Measurements from ENCODE around the gene STIP1.
A peak's percentile ranks its signal among the peaks of the same experiment; 100 is the strongest.
"Not testable (repeated sequence)": the region's sequence is repeated elsewhere in the genome, so short reads cannot be mapped to it uniquely, and the experiment has no call there.

The STIP1 gene

DNA sequence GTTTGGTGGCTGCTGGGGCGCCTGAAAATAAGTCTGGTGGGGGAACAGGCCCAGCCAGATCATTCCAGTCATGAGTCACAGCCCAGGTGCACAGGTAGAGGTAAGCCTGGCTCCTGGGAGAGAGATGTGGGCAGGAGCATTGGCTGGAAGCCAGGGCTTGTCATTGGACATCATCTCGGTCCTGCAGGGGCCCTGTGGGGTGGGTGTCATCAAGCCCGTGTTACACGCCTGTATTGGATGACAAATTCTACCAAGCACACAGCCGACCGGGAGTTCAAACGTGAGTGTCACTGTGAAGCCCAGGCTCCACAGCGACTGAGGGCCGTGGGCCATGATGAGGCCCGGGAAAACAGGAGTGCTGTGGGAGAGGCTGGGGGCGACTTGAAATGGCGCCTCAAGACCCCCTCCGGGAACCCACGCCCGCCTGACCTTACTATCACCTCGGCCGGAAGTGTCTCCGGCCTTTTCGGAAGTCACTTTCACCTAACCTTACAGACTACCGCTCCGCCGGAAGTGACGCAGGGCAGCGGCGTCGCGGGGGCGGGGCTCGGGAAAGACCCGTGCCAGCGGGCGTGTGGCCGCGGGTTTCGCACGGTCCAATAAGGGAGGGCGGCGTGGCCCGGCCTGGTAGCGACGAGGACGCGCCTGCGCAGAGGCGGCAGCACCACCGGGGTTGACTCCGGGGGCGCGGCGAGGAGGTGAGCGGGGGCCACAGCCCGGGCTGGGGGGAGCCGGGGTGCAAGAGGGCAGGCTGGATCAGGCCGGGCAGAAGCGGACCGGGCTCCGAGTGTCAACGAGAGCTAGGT, 54.7 kb downstream of the STIP1 start, which contains the start of gene FKBP2:
Gene FKBP2, plus strand, starts transcription at position 661 of the 806 bp plus-strand sequence. CDS start 1,293 bp downstream, outside the sequence.
- peak; percentile 89 for DNase-seq

DNA sequence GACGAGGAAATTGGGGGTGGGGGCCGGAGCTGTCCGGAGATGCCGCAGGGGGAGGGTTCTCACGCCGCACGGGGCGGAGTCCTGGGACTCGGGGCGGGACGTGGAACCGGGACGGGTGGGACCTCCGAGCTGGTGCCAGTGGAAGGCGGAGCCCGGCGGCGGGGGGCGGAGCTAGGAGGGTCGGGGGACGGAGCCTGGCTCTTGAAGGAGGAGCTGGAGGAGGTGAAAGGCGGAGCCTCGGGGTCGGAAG, 55.2 kb downstream of the STIP1 start:
- peak; percentile 91 for DNase-seq

DNA sequence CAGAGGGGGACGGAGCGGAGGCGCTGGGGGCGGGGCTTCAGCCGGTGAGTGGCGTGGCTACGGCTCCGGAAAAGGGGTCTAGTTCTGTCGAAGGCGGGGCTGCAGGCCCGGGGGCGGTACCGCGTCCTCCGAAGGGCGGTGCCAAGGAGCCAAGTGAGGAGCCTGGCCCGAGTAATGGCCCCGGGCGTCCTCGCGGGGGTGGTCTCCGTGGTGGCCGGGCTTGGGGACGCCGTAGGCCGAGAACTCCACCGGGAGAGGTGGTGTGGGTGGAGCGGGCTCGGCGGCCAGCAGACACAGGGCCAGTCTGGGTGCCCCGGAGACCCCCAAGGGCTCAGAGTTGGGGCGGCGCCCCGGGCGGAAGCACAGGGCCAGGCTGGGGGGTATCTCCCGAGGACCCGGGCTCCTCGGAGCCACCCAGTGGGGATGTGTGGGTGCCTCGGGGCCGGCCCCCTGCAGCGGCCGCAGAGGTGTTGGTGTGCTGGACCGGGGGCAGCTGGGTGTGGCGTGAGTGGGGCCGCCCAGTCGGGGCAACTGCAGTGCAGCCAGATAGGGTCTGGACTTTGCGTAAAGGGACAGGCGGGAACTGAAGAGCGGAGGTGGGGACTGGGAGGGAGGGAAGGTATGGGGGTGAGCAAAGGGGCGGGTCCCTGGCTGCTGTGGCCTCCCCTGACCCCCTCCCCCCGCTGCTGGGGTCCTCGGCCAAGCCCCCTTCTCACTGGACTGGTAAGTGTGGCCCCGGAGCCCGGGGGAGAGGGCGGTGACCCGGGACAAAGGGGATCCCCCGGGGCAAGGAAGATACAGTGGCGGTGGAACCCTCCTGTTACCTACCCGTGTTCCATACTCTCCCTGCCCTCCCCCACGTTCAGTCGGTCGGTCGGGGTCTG, 55.8 kb downstream of the STIP1 start:
- DNase-seq = no peak

DNA sequence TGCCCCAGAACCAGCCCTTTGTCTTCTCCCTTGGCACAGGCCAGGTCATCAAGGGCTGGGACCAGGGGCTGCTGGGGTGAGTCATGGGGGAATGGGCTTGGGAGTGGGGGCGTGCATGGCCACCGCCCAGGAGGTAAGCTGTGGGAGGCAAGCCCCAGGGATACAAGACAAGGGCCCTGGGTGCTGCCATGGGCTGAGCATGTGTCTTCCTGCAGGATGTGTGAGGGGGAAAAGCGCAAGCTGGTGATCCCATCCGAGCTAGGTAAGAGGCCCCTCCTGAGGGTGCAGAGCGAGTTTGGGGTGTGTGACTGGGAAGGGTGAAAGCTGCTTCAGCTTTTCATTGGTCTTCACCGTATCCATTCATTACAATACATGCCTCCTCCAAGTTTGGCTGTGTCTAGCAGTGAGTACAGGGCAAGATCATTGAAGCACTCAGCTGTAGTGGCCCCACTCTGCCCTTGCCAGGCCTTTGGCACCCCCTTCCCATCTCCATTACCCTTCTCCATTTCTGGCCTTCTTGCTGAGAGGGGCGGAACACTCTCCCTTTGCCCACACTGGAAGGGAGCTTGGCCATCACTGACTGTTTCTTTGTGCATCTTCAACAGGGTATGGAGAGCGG, 57.4 kb downstream of the STIP1 start:
- DNase-seq = no peak

DNA sequence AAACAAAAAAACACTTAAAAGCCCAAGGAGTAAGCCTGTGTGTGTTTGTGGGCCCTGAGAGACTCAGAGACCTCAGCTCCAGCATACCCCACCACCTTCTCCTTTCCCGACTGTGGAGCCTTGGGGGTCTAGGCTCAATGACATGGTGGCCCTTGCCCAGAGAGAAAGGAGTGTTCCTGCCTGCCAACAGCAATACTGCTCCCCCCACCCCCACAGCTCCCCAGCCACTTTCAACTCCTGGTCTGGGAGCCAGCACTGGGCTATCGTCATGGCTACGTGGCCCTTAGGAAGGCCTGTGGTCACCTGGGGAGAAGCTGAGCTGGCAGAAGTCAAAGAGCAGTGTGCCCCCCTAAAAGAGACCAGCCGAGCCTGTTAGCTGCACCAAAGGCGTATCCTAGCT, 58.1 kb downstream of the STIP1 start:
- no peak for DNase-seq

DNA sequence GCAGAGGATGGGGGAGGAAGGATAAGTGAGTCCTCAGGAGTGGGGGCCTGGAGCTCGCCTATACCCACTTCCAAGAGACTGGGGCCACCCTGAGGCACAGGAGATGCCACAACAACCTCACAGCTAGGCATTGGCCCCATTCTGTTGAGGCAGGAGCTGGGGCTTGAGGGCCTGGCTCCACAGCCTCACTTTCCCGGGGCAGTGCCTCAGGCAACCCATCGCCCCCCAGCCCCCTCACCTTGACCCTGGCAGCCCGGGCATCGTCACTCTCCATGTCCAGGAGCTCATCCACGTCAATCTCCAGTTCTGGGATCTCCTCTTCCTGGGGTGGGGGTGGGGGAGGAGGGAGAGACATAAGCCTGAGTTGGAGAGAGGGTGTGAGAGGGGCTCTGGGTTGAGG, 59.0 kb downstream of the STIP1 start:
- no peak for DNase-seq

DNA sequence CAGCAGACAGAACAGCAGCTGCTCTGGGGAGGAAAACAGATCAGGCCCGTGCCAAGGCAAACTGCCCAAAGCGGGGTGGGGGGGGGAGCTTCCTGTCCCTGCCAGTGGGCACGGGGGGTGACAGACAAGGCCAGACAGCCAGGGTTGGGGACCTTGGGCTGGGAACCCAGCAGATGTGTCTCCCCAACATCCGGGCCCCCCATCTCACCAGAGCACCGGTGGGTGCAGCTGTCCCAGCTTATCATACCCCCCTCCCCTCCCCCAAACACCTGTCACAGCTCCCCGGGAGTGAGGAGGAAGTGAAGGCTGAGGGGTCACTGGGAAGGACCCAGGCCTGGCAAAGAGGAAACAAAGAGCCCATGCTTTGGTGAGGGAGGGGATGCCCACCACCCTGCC, 59.4 kb downstream of the STIP1 start:
- no peak for DNase-seq

DNA sequence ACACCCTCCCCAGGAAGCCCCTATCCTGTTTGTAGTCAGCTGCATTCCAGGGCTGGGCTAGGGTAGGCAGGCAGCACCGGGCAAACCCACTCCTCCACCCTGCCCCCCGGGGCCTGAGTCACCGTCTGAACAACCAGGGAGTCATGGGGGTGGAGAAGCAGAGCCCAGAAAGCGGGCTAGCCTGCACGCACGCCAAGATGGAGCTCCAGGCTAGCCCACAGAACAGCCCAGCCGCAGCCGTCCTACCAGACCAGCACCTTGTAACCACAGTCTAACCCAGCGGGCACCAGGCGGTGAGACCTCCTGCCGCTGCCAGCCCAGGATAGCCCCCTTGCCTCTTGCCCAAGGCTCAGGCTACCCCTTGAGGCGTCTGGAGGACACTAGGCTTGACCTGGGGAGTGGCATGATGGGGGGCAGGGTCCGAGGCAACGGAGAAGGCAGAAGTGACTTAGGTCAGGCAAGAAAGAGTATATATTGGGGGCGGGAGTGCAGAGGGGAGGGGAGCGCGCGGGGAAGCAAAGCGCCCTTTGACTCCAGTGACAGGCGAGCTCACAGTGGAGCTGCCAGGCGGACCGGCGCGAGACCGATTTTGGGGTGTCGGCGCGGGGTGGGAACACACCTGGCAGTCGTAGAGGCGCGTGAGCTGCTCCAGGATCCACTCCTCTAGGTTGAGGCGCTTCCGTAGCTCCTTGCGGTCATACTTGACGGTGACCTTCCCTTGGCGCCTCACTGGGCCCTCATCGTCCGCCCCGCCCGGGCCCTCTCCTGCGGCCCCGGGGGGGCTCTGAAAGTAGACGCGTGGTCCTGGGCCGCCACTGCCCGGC, 60.0 kb downstream of the STIP1 start:
- peak; percentile 30 for DNase-seq

DNA sequence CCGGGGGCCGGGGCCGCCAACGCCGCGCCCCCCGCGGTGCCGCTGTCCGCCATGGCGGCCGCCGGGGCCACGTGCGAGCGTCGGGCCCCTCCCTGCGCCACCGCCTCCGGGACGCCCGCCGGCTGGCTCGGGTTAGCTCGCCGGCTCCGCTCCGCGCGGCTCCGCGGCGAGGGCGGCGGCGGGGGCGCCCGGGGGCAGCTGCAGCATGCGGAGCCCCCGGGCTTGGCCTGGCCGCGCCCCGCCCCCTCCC, 60.6 kb downstream of the STIP1 start:
- DNase-seq = not testable (repeated sequence)

DNA sequence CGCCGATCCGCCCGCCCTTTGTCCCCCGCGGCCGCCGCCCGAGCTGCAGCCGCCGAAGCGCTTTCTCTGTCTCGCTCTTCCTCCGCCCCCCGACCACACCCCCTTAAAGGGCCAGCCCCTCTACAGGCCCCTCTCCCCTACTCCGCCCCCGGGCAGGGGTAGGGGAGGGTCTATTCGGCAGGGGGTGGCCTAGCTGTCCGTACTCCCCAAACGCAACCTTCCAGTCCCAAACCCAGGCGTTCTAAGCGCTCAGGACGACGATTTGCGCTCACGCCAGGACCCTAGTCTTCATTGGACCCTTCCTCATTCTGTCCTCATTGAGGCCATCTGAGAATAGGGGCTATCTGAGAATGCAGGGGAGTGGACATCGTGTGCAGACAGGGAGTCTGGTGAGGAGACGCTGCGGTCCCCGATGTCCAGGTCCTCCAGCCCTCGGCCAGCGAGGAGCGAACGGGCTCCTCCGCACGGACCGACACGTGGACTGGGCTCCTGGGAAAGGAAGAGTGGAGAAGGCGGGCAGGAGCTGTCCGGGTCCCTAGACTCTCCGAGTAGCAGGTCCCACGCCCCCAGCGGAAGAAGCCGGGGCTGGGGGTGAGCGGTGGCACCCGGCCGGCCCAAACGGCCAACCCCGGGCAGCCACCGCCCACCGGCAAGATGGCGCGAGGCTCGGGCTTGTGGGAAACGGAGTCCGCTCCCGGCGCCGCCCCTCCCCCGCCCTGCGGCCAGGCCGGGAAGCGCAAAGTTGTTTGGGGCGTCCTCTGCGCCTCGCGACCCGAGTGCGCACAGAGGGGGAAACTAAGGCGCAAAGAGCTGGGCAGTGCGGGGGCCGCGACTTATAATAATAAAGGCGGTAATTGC, 61.1 kb downstream of the STIP1 start, which contains the start of gene PPP1R14B:
Gene PPP1R14B, minus strand, starts transcription at position 73 of the 858 bp plus-strand sequence. CDS start 270 bp downstream, outside the sequence.
- peak; percentile 76 for DNase-seq

DNA sequence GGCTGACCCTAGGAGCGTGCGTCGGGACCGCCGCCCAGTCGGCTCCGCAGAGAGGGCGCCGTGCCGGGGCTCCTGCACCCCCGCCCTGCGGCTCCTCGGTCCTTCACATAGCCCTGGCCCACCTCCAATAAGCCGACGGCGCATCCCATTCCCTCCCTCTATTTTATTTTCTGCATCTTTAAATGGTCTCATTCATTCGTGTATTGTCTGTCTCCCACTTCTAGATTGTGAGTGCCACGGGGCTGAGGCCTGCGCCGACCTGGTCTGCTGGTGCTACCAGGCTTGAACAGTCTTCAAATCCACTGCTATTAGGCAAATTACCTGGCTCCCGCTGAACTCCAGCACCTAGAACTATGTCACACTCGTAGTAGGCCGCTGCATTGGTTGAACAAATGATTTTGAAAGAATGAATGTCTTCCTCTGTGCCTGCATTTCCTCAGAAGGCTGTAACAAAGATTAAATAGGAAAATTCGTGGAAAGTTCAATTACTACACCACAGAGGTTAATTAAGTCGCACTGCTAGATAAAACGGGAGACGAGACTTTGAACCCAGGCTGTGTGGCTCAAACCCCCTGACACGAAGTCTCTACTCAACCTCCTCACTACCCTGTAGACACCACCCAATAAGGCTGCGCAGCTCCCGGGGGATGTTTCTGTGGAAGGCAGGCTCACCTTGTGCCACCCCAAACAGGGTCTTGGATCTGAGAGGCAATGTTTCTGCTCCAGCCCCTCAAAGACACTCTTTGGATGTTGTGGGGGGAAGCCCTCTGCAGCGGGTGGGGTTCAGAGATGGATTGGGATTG, 62.0 kb downstream of the STIP1 start:
- no peak for DNase-seq

DNA sequence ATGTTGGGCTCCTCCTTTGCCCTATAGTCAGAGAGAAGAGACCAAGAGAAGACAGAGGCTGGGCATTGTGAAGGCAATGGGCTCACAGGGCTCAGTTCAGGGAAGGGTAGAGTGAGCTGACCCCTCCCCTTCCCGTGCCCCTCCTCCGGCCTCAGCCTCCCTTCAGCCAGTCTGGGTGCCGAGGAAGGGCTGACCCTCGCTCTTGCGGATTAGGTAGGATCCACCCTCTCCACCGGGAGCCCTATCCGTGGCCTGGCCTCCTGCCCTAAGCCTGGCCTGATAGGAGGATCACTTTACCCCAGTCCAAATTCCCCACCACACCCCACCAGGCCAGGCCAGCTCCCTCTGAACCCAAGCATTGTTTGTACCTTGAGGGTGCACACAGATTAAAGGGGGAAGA, 62.6 kb downstream of the STIP1 start:
- DNase-seq = no peak

DNA sequence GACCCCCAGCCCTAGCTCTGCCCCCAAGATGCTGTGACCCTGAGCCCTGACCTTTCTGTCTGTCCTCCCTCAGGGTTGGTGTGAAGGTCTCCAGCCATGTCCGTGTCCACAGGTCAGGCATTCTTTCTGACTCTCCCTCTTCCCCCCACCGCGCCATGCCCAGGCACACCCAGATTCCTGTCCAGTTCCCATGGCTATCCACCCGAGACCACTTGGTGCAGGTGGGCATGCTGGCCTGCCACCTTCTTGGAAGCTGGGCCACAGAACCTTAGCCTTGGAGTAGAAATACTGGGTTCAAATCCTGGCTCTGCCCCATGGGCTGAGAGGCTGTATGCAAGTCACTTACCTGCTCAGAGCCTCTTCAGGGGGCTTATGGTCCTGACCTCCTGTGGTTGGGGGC, 63.1 kb downstream of the STIP1 start:
- DNase-seq = no peak

DNA sequence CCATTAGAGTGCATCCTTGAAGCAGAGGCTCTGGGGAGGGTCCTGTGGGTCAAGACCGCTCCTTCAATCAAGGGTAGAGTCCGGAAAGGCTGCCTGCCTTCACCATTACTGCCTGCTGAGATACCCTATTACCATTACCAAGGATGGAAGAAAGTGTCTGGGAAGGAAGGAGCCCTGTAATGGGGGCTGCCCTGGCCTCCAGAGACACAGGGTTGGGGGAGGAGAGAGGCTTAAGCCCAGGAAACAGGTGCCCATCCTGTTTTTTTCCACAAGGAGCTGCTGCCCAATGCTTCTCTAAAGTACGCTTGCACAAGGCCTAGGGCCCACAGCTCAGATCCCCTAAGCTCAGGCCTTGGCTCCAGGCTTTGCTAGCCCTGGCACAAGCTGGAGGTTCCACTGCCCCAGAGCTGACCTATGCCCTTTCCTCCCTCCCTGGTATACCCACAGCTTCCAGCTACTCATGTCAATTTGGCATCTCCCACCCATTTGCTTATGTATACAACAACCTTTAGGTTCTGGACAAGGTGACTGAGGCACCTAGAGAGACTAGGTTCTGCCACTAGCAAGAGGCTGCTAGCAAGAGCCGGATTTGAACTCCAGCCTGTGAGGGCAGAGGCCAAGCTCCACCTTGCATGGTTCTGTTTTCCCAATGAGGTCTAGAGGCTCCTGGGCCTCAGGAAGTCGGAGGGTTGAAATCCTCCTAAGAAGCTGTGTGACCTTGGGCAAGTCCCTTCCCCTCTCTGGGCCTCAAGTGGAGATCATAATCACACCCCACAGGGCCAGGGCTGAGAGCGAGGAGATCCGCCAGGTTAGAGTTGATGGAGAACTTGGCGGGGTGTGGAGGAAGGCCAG, 63.8 kb downstream of the STIP1 start:
- DNase-seq = no peak

DNA sequence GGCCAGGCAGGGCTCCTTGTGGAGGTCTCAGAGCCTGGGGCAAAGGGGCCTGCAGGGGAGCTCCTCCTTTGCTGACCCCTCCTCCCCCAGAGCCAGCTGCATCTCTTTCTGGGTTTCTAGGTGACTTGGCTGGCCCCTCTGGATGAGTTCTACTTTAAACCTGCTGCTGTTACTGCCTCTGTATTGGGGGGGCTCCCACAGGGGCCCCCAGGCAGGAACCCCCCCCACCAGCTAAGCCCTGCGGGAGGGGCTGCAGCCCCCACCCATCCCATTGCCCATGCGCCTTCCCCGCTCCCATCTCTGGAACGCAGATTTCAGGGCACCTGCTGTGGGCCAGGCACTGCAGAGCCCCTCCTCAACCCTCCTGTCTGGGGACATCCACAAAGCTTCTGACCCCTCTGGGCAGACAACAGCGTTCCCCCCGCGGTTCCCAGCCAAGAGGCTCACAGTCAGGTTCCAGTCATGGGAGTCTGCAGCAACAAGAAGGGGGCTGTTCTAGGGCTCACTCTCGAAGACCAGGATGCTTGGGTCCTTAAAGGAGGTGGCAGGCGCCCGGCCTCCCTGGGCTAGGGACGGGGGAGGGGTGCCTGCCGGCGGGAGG, 64.5 kb downstream of the STIP1 start:
- DNase-seq = peak; percentile 49

DNA sequence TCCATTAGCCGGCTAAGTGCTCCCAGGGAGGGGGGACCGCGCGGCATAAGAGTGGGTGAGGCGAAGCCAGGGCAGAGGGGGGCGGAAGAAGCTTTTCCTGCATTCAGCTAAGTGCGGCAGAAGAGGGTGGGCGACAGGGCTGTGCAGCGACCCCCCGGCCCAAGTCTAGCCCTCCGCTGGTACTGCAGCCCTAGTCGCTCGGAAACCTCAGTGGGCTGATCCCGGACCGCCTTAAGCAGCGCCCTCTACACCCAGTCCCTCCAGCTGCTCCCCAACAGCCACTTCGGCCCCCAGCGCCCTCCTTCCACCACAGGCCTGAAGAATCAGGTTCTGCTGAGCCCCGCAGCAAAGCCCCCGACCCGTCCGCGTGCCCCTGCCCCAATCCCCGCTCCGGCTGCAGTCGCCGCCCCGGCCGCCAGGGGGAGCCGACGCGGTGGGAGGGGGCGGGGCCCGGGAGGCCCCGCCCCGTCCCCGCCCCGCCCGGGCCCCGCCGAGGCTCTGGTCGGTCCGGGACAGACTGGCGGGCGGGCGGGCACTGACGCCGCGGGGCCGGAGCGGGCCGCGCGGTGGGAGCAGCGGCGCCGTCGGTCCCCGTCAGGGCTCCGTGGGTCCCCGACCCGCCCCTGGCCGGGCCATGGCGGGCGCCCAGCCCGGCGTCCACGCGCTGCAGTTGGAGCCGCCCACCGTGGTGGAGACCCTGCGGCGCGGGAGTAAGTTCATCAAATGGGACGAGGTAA, 65.2 kb downstream of the STIP1 start, which contains the start of gene PLCB3:
Gene PLCB3, plus strand, starts transcription at position 515 of the 737 bp plus-strand sequence. Its CDS starts 120 bp downstream, at position 635.
- no peak for DNase-seq

DNA sequence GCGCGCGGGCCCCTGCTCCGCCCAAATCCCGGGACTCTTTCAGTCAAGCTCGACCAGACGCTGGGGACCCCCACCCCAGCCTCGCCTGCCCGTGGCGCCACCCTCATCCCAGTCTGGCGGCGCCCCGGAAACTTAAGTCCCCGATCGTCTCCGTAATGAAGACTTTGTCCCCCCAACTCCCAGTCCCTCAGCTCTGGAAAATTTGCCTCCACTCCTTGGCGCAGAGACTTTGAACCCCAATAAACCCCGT, 65.7 kb downstream of the STIP1 start:
- DNase-seq = no peak

DNA sequence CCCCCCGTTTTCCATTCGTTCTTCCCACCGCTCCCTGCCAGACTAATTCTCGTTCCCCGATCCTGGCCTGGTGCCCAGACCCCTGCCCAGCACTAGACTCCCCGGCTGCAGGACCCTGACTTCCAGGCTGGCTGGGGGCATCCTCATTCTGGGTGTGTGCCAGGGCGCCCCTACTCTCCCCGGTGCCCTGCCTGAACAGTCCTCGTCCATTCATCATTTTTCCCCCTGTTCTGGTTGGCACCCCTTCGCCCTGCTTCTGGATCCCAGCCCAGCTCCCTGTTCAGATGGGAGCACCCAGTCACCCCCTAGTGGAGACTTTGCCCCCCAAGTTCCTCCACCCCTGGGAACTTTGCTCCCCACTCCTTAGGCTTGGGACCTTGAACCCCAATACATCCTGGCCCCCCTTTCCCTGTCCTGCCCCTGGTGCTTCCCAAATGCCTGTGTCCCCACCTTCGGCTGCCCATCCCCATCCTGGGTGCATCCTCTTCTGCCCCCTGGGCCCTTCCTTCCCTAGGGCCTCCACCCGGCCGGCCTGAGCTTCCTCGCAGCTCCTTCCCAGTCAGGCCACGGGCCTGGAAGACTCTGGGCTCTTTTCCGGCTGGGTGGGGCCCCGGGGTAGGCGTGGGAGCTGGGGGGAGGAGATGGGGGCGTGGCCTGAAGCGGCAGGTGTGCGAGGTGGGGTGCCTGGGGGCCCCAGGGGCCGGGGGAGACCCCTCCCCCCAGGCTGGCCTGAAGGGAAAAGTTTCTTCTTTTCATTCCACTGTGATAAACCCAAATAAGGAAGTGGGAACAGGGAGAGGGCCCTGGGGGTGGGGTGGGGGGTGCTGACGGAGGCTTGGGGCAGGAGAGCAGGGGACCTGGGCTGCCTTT, 66.3 kb downstream of the STIP1 start:
- no peak for DNase-seq

All from DMS79 (cell line).